ENCODE measurements around the gene MCL1.
A peak's percentile ranks its signal among the peaks of the same experiment; 100 is the strongest.

Gene MCL1

GRCh38 chr1:150549496-150550221, 29.8 kb downstream of the MCL1 start:
- no peak for DNase-seq
- in situ Hi-C loops (cut with MboI; ENCODE audit: low pct_unique_long_range_greater_than_20kb, low sequenced_read_pairs), result no loop called here

DNA sequence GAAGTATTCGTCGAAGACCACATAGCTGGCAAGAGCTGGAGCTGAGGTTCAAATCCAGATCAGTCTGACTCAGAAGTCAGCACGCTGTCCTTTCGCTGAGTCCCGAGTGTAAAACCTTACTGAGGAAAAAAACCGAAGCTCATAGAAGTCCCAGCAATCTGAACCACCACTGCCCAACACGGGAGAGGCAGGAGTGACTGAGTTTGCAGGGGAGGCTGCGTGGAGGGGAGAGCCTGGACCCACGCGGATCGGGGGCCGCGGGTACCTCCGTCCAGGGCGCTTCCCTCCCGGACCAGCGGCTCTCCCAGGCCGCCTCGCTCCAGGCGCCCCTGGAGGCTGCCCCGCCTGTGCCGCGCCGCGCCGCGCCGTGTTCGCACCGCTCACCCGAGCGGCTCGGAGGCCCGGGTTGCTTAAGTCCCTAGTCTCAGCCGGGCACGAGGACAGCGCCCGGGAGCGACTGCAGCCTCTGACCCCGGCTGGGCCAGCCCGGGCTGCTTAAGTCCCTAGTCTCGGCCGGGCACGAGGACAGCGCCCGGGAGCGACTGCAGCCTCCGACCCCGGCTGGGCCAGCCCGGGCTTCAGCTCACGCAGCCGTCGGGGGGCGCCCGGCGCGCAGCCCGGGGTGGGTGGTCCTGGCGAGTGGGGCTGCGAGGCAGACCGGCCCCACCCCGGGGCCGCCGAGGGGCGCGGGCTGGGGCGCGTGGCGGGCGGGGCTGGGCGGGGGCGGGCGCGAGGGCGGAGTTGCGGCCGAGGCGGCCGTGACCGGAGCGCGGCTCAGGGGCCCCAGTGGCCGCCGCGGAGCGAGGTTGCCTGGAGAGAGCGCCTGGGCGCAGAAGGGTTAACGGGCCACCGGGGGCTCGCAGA, 30.5 kb downstream of the MCL1 start, which contains the start of gene ADAMTSL4:
Gene ADAMTSL4 (plus strand): TSS at position 777 of the 864 bp plus-strand sequence. CDS start 2,881 bp downstream, outside the sequence.
- peak; percentile 79 for DNase-seq
- in situ Hi-C loops (cut with MboI; ENCODE audit: low pct_unique_long_range_greater_than_20kb, low sequenced_read_pairs), result no loop called here

DNA sequence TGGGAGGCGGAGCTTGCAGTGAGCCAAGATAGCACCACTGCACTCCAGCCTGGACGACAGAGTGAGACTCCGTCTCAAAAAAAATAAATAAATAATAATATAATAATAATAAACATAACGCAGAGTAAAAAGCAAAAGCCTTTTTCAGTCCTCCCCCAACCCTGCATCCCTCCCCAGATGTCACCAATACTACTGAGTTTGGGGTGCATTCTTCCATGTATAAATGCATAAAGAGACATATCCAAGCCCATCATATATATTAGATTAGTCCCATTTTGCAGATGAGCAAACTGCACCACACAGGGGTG, 31.1 kb downstream of the MCL1 start:
- in situ Hi-C loops (cut with MboI; ENCODE audit: low pct_unique_long_range_greater_than_20kb, low sequenced_read_pairs), result no loop called here
- no peak for DNase-seq

DNA sequence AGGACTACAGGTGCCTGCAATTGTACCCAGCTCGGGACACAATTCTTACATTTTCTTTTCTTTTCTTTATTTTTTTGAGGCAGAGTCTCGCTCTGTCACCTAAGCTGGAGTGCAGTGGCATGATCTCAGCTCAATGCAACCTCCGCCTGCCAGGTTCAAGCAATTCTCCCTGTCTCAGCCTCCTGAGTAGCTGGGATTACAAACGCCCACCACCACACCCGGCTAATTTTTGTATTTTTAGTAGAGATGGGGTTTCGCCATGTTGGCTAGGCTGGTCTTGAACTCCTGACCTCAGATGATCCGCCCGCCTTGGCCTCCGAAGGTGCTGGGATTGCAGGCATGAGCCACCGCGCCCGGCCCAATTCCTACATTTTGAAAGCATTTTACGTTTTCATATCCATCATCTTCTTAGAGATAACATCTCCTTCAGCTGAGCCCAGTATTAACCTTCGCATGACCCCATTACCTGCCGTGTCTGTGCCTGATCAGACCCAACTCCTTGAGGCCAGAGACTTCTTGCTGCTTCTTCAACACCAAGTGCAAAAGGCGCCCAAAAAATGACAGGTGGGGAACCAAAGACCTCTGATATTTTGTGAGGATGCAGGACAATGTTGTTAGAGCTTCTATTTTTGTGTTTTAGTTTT, 33.0 kb downstream of the MCL1 start:
- no peak for DNase-seq
- in situ Hi-C loops (cut with MboI; ENCODE audit: low pct_unique_long_range_greater_than_20kb, low sequenced_read_pairs), result no loop called here

DNA sequence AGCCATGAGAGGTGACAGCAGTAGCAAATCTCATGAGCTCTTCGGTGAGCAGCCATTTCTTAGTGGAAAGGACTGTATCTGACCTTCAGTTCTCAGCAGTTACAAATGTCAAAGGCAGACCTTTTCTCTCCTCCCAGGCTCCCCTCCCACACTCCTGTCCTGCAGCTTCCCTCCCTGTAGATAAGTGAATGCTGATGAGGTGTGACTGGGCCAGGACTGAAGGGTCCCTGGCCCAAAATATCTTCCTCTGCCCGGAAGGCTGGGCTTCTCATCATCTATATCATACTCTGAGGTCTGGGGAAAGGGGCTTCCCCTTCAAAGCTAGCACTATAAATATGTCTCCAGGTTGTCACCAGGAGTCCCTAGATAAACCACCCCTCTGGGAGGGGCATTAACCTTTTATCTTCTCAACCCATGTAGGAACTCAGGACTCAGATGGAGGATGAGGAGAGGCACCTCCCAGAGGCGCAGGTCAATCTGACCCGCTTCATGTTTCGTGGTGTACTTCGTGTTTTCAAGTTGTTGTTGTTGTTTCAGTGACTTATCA, 33.9 kb downstream of the MCL1 start:
- no peak for DNase-seq
- in situ Hi-C loops (cut with MboI; ENCODE audit: low pct_unique_long_range_greater_than_20kb, low sequenced_read_pairs), result no loop called here

DNA sequence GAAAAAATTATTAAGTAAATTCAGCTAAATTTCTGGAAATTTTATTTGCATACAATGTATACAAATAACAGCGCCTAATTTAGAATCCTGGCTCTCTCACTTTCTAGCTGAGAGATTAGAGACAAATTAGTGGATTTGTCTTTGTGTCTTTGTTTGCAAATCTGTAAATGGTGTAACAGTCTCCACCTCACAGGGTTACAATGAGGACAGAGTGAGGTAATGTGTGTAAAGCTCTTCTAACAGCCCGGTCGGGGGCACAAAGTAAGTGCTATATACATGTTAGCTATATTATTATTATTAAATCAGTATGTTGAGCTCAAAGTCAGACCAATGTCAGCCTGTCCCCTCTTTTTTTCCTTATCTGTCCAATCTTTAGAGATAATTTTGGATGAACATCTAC, 35.2 kb downstream of the MCL1 start:
- in situ Hi-C loops (cut with MboI; ENCODE audit: low pct_unique_long_range_greater_than_20kb, low sequenced_read_pairs), result no loop called here

GRCh38 chr1:150543500-150544143, 35.8 kb downstream of the MCL1 start:
- in situ Hi-C loops (cut with MboI; ENCODE audit: low pct_unique_long_range_greater_than_20kb, low sequenced_read_pairs), result no loop called here
- DNase-seq, result no peak

More for the DNA sequence above, 35.2 kb downstream of the MCL1 start:
- no peak for DNase-seq

- DNase-seq, result no peak
- in situ Hi-C loops (cut with MboI; ENCODE audit: low pct_unique_long_range_greater_than_20kb, low sequenced_read_pairs), result no loop called here
Measured at GRCh38 chr1:150537732-150538684, 41.4 kb downstream of the MCL1 start.

DNA sequence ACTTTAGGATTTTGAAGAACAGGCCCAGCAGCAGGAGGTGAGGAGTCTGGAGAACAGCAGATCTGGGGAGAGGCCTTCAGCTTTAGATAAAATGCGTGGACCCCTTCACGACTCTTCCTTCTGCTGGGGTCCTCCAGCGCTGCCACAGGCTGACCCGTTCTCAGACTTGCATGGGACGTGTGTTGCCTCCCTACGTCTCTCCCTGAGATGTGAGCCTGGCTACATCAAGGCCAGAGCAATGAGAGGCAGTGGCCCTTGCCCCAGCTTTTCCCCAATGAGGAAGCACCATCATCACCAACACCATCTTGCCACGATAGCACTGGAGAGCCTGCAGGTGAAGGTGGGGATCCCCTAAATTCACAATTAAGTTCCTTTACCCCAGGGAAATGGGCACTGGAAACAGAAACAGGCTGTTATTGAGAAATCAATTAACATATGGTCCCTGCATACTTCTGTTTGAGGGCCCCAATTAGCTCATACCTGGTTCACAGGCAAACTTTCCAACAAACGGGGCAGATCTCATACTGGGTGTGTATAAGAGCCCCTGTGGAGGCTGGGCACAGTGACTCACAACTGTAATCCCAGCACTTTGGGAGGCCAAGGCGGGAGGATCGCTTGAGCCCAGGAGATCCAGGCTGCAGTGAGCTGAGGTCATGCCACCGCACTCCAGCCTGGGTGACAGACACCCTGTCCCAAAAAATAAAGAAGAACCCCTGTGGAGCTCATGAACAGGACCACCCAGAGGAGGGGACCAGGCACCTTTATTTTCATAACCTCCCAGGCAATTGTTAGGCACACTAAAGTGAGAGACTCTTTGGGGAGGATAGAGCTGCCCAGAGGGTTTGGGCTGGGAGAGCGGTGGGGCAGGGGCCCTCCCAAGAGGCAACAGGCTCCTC, 42.3 kb downstream of the MCL1 start:
- no peak for DNase-seq
- in situ Hi-C loops (cut with MboI; ENCODE audit: low pct_unique_long_range_greater_than_20kb, low sequenced_read_pairs), result no loop called here

- in situ Hi-C loops (cut with MboI; ENCODE audit: low pct_unique_long_range_greater_than_20kb, low sequenced_read_pairs), result no loop called here
- no peak for DNase-seq
Measured at GRCh38 chr1:150535511-150536287, 43.7 kb downstream of the MCL1 start.

GRCh38 chr1:150534002-150534401, 45.4 kb downstream of the MCL1 start:
- no peak for DNase-seq
- in situ Hi-C loops (cut with MboI; ENCODE audit: low pct_unique_long_range_greater_than_20kb, low sequenced_read_pairs), result no loop called here

- in situ Hi-C loops (cut with MboI; ENCODE audit: low pct_unique_long_range_greater_than_20kb, low sequenced_read_pairs), result no loop called here
- DNase-seq, result no peak
Measured at GRCh38 chr1:150532860-150533259, 46.5 kb downstream of the MCL1 start.

DNA sequence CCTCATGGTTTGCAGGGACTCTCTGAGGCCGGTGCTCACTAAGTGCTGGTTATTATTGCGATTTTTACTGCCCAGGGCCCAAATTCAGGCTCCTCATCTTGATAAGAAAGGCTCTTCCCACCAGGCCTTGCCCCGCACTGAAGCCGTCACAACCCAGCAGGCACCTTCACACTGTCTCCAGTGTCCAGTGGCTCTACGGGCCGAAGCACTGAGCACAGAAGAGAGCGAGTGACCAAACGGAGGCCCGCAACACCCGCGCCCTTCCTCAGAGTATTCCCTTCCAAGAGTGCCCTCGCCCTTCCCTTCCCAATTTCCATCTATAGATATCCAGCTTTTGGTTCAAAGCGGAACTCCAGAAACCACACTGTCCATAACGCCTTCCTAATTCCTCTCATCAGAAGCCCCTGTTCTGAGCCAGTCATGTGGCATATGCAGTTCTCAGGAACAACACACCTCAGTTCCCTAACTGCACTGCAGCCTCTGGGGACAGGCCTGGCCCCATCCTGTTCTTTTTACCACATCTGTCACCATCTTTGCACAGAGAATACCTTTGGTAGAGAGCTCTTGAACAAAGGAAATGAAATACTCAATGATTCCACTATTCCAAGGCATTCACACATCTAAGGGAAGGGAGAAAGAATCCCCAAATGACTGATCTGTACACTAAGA, 48.8 kb downstream of the MCL1 start:
- DNase-seq, result no peak
- in situ Hi-C loops (cut with MboI; ENCODE audit: low pct_unique_long_range_greater_than_20kb, low sequenced_read_pairs), result no loop called here

GRCh38 chr1:150529017-150529416, 50.4 kb downstream of the MCL1 start:
- DNase-seq, result no peak
- in situ Hi-C loops (cut with MboI; ENCODE audit: low pct_unique_long_range_greater_than_20kb, low sequenced_read_pairs), result no loop called here

GRCh38 chr1:150528196-150528595, 51.2 kb downstream of the MCL1 start:
- in situ Hi-C loops (cut with MboI; ENCODE audit: low pct_unique_long_range_greater_than_20kb, low sequenced_read_pairs), result no loop called here

DNA sequence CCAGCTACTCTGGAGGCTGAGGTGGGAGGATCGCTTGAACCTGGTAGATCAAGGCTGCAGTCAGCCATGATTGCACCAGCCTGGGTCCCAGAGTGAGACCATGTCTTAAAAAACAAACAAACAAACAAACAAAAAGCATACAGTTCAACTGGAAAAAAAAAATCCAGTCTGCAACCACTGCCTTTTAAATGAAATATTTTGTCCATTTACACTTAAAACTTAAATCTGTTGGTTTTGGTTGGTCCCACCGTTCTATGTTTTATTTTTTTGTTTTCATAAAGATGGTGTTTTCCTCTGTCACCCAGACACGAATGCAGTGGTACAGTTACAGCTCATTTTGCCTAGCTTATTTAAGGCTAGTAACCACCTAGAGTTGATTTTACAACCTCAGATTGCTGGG, 54.1 kb downstream of the MCL1 start:
- in situ Hi-C loops (cut with MboI; ENCODE audit: low pct_unique_long_range_greater_than_20kb, low sequenced_read_pairs), result no loop called here

More at GRCh38 chr1:150528196-150528595, 51.2 kb downstream of the MCL1 start:
- no peak for DNase-seq

More for the DNA sequence above, 54.1 kb downstream of the MCL1 start:
- DNase-seq, result no peak

All from KBM-7 (cell line).